SW 1271 (cell line): ENCODE data around the gene ZNRD2.
"Not testable (repeated sequence)": the region's sequence is repeated elsewhere in the genome, so short reads cannot be mapped to it uniquely, and the experiment has no call there.

Experiments used
- DNase-seq, 2 experiments: peaks; one replicate each; lab custom pipeline; 2025; lab: John Stamatoyannopoulos, UW

The ZNRD2 gene

GRCh38 chr11:65569973-65570918 is at the start of gene ZNRD2:
TSS of gene ZNRD2 (plus strand) at chr11:65570477. CDS start at chr11:65570492, 15 bp downstream.
- DNase-seq, result peak; percentile 97

GRCh38 chr11:65521777-65522521 is 48.3 kb upstream of the ZNRD2 start:
- DNase-seq, result not testable (repeated sequence)

- not testable (repeated sequence) for DNase-seq
Measured at GRCh38 chr11:65522718-65523630, 47.3 kb upstream of the ZNRD2 start.

GRCh38 chr11:65523631-65523968 is 46.7 kb upstream of the ZNRD2 start:
- DNase-seq, result not testable (repeated sequence)

GRCh38 chr11:65524014-65524740 is 46.1 kb upstream of the ZNRD2 start:
- DNase-seq, result no peak

GRCh38 chr11:65524741-65525545 is 45.3 kb upstream of the ZNRD2 start, which contains the start of gene SCYL1:
TSS of gene SCYL1 (plus strand) at chr11:65525083. CDS start at chr11:65525154, 71 bp downstream.
- DNase-seq, result peak in 1 of 2 experiments; percentile 52

GRCh38 chr11:65525546-65526480 is 44.5 kb upstream of the ZNRD2 start:
- DNase-seq, result no peak

- no peak for DNase-seq
Measured at GRCh38 chr11:65526744-65527143, 43.5 kb upstream of the ZNRD2 start.

- no peak for DNase-seq
Measured at GRCh38 chr11:65528819-65529350, 41.4 kb upstream of the ZNRD2 start.

GRCh38 chr11:65529475-65530156 is 40.7 kb upstream of the ZNRD2 start:
- no peak for DNase-seq

GRCh38 chr11:65530157-65530496 is 40.1 kb upstream of the ZNRD2 start:
- DNase-seq, result peak in 1 of 2 experiments; percentile 16

GRCh38 chr11:65532388-65533064 is 37.8 kb upstream of the ZNRD2 start:
- DNase-seq, result no peak

- no peak for DNase-seq
Measured at GRCh38 chr11:65535102-65535501, 35.2 kb upstream of the ZNRD2 start.

GRCh38 chr11:65536412-65537295 is 33.6 kb upstream of the ZNRD2 start:
- no peak for DNase-seq

GRCh38 chr11:65537296-65537597 is 33.0 kb upstream of the ZNRD2 start:
- no peak for DNase-seq

- no peak for DNase-seq
Measured at GRCh38 chr11:65537620-65538231, 32.6 kb upstream of the ZNRD2 start.
